Activated naive CD8-positive, alpha-beta T cell treated with anti-CD3 and anti-CD28 coated beads, Interleukin-2, amount 10 ng/mL, durations not matched to agents 7 days and 5 days (primary cell): ENCODE data around the gene LGR6. TPM values are rescaled to one million over a fixed set of nuclear protein-coding genes. Genes with fewer than 3 reads are reported as not detected.

Experiments
- ATAC-seq: fragments of 150-1000 bp; cut with Tn5 transposase; one replicate; pipeline ENCODE4 v1.10.0; 2021; ENCODE audit warnings: low read depth, moderate library complexity
- POLR2A ChIA-PET: fragments of 350-600 bp; sonication (Branson Sonifier 250); formaldehyde crosslinking; loops from one replicate; lab custom pipeline; 2021; ENCODE audit warnings: antibody characterized with exemption; lab: Charles Lee
- DNase-seq: peaks from one replicate; pipeline ENCODE4 v3.0.0; 2021
- H3K27ac Mint-ChIP-seq: one replicate; pipeline ENCODE4 v1.8.0; 2022; ENCODE audit warnings: mild to moderate bottlenecking, mixed read lengths
- H3K27me3 Mint-ChIP-seq: one replicate; pipeline ENCODE4 v1.8.0; 2022; ENCODE audit warnings: mild to moderate bottlenecking, moderate library complexity, mixed read lengths
- H3K36me3 Mint-ChIP-seq: one replicate; pipeline ENCODE4 v1.8.0; 2021; ENCODE audit warnings: mild to moderate bottlenecking, mixed read lengths
- H3K4me1 Mint-ChIP-seq: one replicate; pipeline ENCODE4 v1.8.0; 2021; ENCODE audit warnings: mixed read lengths
- H3K4me3 Mint-ChIP-seq: one replicate; pipeline ENCODE4 v1.8.0; 2022; ENCODE audit warnings: mild to moderate bottlenecking, moderate library complexity, mixed read lengths
- H3K9me3 Mint-ChIP-seq: one replicate; pipeline ENCODE4 v1.8.0; 2021; ENCODE audit warnings: mixed read lengths
- total RNA-seq, 2 experiments: library from RNA; stranded (reverse); gene quantifications; one replicate each; pipeline ENCODE4 v1.2.3, GENCODE V29; 2021

Gene LGR6
- total RNA-seq, 2 experiments from 2014 or later = 2.7 to 5.2 TPM

DNA sequence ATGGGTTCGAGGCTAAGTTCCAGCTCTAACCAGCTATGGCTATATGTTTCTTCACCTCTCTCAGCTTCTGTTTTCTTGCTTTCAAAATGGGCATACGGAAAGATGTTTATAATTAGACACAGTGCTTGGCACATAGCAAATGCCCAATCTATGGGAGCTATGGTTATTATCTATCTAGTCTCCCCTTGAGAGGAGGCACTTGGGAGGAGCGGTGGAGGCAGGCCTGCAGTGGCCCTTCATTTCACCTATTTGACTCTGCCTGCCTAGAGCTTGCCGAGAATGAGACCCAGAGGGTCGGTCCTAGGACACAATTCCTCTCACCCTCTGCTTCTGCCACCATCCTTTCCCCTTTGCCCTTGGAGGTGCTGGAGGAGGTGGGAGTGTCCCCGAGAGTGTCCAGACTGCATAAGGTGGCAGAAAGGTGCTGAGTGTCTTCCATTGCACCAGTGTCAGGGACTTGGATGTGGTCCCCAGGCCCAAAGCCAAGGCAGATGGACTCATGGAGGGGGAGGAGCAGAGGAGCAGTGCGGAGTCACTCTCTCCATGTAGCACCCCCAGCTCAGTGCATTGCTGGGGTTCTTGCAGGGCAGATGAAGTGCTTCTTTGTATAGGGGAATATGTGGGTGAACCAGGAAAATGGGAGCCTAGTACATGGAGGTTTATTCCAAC, 9.0 kb downstream of the LGR6 start:
- DNase-seq (no peak), ATAC-seq (no peak)
- peaks cover 7% of the 10 kb centered on the region for H3K27me3 Mint-ChIP-seq
- no peaks in the 10 kb centered on the region for H3K36me3 Mint-ChIP-seq
- H3K4me3 Mint-ChIP-seq = no peak overlapping the region
- POLR2A ChIA-PET = no interaction called here
- no peak overlapping the region for H3K27ac Mint-ChIP-seq
- no peaks in the 10 kb centered on the region for H3K9me3 Mint-ChIP-seq
- peaks cover 24% of the 10 kb centered on the region for H3K4me1 Mint-ChIP-seq

DNA sequence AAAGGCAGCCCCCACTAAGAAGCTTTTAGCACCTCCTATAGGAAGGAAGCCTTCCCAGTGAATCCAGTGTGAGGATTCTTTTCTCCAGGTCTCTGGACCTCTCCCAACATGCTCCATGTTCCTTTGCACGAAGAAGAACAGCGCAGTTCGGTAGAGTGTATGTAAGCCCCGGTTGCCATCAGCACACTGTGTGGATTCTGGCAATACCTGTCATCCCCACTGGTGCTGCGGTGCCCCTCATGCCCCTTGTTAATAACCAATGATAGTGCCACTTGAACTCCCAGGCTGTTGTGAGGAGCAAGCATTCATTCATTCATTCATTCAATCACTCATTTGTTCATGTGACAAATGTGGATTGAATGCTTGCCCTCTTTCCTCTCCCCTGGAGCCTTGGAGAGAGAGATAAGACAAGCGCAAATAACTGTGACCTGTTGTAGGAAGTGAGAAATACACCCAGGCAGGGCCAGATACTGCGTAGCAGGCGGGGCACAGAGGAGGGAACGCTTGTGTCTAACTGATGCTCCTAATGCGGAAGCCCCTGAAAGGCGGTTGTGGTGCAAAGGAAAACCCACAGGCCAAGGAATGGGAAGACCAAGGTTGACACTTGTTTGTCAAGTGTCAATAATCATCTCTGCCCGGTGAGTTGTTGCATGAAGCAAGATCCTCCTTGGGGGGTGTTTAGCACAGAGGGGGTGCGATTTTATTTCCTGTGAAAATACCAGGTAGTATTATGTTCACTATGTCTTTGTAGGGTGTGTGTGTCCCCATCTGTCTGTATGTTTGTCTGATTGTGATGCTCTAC, 9.8 kb downstream of the LGR6 start:
- H3K9me3 Mint-ChIP-seq = no peaks in the 10 kb centered on the region
- DNase-seq (no peak), ATAC-seq (peak; percentile 65)
- POLR2A ChIA-PET = no interaction called here
- peaks cover 4% of the 10 kb centered on the region for H3K27me3 Mint-ChIP-seq
- no peak overlapping the region for H3K27ac Mint-ChIP-seq
- H3K4me1 Mint-ChIP-seq = peaks cover 17% of the 10 kb centered on the region
- no peak overlapping the region for H3K4me3 Mint-ChIP-seq
- no peaks in the 10 kb centered on the region for H3K36me3 Mint-ChIP-seq

DNA sequence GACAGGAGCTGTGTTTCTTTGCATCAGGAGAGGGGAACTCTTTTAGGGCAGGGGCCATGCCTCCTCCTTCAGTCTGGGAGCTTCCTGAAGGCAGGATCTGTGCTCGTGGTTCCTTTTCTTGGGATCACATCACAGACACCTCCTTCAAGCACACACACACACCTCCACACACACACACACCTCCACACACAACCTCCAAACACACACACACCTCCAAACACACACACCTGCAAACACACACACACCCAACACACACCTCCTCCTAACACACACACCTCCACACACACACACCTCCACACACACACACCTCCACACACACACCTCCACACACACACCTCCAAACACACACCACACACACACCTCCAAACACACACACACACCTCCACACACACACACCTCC, 10.5 kb downstream of the LGR6 start:
- H3K4me3 Mint-ChIP-seq = no peak overlapping the region
- DNase-seq (no peak), ATAC-seq (no peak)
- no peak overlapping the region for H3K27ac Mint-ChIP-seq
- peaks cover 12% of the 10 kb centered on the region for H3K4me1 Mint-ChIP-seq
- H3K36me3 Mint-ChIP-seq = no peaks in the 10 kb centered on the region
- no peaks in the 10 kb centered on the region for H3K9me3 Mint-ChIP-seq
- POLR2A ChIA-PET = no interaction called here
- H3K27me3 Mint-ChIP-seq = peaks cover 2% of the 10 kb centered on the region

DNA sequence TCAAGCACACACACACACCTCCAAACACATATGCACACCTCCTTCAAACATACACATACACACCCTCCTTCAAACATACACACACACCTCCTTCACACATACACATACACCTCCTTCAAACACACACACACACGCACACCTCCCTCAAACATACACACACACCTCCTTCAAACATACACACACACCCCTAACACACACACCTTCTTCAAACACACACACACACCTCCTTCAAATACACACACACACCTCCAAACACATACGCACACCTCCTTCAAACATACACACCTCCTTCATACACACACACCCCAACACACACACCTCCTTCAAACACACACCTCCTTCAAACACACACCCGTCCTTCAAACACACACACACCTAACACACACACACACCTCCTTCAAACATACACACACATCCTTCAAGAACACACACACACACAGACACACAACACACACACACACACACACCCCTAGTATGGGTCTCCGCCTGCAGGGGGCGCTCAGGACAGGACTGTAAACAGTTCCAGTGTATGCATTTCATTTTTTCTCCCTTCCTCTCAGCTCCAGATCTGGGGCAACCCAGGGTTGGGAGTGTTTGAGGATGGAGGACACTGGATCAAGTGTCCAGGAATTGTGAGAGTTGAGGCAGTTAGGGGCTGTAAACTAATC, 12.1 kb downstream of the LGR6 start:
- H3K27me3 Mint-ChIP-seq = peaks cover 5% of the 10 kb centered on the region
- POLR2A ChIA-PET = no interaction called here
- H3K4me1 Mint-ChIP-seq = peaks cover 9% of the 10 kb centered on the region
- no peak overlapping the region for H3K4me3 Mint-ChIP-seq
- no peaks in the 10 kb centered on the region for H3K36me3 Mint-ChIP-seq
- no peaks in the 10 kb centered on the region for H3K9me3 Mint-ChIP-seq
- H3K27ac Mint-ChIP-seq = no peak overlapping the region
- ATAC-seq (no peak), DNase-seq (no peak)

DNA sequence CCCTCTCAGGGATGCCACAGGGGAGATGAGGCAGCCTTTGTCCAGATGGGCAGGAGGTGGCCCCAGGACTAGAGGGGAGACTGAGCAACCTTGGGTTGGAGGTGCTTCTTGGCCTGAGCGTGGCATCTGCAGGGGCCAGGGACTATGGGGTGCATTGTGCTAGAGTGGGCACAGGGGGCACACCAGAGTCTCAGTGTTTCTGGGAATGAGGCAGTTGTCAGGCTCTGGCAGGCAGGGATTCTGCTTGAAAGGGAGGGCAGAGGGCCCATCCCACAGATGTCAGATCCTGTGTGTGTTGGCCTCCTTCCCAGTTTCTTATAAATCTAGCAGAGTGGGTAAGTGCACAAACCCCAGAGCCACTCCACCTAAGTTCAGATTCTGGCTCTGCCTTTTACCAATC, 13.7 kb downstream of the LGR6 start:
- DNase-seq (no peak), ATAC-seq (no peak)
- Mint-ChIP-seq H3K27me3 (peaks cover 7% of the 10 kb centered on the region), H3K36me3 (no peaks in the 10 kb centered on the region), H3K4me1 (no peaks in the 10 kb centered on the region), H3K27ac (no peak overlapping the region), H3K9me3 (no peaks in the 10 kb centered on the region), H3K4me3 (no peak overlapping the region)
- POLR2A ChIA-PET = no interaction called here

DNA sequence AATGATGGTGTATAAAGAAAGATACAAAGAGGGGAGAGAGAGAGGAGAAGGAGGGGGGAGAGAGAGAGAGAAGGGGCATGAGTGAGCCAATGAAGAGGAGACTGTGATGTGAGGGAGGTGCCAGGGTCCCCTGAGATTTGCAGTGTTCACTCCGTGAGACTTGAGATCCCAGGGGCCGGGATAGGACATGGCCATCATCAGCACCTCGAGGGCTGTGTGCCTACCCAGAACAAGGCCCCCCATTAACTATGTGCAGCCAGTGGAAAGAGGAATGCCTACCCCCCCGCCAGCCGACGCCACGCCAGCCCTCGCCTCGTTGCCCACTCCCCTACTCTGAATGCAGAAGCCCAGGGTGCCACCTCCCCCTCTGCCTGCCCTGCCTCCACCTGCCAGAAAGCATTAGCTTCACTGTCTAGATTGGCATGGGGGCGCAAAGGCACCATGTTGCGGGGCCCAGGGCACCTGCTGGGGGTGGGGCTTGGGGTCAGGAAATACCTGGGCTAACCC, 14.8 kb downstream of the LGR6 start:
- H3K27me3 Mint-ChIP-seq = peaks cover 18% of the 10 kb centered on the region
- POLR2A ChIA-PET = no interaction called here
- H3K4me3 Mint-ChIP-seq = no peak overlapping the region
- ATAC-seq (no peak), DNase-seq (no peak)
- no peak overlapping the region for H3K27ac Mint-ChIP-seq
- no peaks in the 10 kb centered on the region for H3K36me3 Mint-ChIP-seq
- no peaks in the 10 kb centered on the region for H3K9me3 Mint-ChIP-seq
- H3K4me1 Mint-ChIP-seq = no peaks in the 10 kb centered on the region

DNA sequence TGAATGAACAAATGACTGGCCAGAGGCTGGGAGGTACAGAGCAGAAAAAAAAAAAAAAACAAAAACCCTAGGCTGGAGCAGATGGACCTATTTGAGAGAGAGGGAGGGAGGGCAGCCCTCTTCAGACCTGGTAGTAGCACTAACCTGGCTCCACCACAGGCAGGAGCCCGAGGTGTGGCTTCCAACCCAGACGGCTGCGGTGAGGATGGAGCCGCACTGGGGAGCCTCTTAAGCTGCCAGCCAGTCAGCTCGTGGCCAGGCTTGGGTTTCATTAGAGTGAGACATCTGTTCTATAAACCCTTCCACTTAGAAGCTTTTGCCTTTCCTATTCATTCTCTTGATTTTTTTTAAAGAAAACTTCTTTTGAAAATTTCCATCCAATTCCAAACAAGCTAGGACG, 16.8 kb downstream of the LGR6 start:
- POLR2A ChIA-PET = no interaction called here
- no peak overlapping the region for H3K27ac Mint-ChIP-seq

DNA sequence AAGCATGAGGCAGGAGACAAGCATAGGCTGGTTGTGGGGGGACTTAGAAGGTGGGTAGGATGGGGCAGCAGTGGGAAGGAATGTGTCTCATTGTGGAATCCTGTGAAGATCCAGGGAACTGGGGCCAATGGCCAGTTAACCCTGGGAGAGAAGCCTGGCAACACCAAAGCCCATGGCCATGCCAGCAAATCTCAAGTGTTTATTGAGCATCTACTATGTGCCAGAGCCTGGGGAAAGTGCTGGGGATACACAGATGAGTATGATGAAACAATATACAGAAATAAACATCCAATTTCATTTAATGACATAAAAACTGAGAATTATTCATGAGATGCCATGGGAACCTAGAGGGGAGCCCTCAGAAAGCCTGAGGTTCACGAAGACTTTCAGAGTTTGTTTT, 17.4 kb downstream of the LGR6 start:
- POLR2A ChIA-PET = no interaction called here
- no peaks in the 10 kb centered on the region for H3K9me3 Mint-ChIP-seq
- no peak for ATAC-seq

More for the DNA sequence above, 16.8 kb downstream of the LGR6 start:
- no peak for DNase-seq
- Mint-ChIP-seq H3K4me1 (peaks cover 6% of the 10 kb centered on the region), H3K9me3 (no peaks in the 10 kb centered on the region), H3K4me3 (no peak overlapping the region), H3K36me3 (no peaks in the 10 kb centered on the region), H3K27me3 (peaks cover 36% of the 10 kb centered on the region)
- ATAC-seq = peak; percentile 69

DNA sequence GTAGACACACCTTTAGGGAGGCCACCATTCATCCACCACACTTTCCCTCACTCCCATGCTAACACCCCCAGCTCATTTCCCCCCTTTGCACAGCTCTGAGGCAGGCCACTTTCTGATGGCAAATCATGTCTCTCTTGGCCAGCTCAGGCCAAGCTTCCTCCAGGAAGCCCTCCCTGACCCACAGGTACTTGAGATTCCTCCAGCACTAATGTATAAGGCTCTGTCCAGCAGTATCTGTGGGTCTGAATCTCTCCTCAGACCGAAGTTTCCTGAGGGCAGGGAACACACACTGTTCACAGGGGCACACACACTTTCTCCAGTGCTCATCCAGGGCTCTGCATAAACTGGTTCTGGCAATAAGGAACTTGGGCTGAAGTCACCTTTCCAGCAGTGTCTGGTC, 19.2 kb downstream of the LGR6 start:
- Mint-ChIP-seq H3K4me3 (no peak overlapping the region), H3K36me3 (no peaks in the 10 kb centered on the region), H3K9me3 (no peaks in the 10 kb centered on the region), H3K4me1 (peaks cover 6% of the 10 kb centered on the region), H3K27ac (no peak overlapping the region), H3K27me3 (peaks cover 53% of the 10 kb centered on the region)
- DNase-seq = no peak
- no peak for ATAC-seq
- POLR2A ChIA-PET = interaction anchor here (1.2 kb wide), 1 partner anchor 19 kb away, joined by 3 read pairs; the partner anchor contains the start of gene LGR6

More for the DNA sequence above, 17.4 kb downstream of the LGR6 start:
- Mint-ChIP-seq H3K27me3 (peaks cover 41% of the 10 kb centered on the region), H3K27ac (no peak overlapping the region), H3K4me3 (no peak overlapping the region), H3K4me1 (peaks cover 6% of the 10 kb centered on the region), H3K36me3 (no peaks in the 10 kb centered on the region)
- DNase-seq = no peak

DNA sequence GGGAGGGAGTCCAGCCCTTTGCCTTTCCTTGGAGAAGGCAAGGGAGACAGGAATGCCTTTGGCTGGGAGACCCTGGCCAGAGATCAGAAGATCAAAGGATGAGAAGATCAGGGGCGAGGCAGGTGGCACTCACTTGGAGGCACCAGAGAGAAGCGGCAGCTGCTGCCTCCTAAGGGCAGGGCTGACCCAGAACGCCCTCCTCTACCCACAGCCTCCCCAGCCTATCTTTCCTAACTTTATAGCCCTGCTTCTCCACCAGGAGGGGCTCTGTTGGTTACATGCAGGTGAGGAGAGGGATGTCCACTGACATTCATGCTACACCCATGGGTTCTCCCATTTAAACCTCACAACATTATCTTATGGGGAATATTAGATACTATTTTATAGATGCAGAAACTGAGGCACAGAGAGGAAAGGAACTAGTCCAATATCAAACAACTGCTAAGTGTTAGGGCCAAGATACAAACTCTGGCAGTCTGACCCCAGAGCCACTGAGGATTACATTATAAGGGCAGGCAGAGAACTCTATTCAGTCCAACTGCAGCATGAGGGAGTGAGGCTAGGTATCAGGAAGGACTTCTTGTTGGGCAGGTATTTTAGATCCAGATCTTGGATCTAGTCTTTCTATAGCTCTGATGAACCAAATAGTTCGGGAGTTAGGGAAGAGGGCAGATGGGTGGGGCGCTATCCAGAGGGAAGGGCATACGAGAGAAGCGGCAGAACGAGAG, 19.9 kb downstream of the LGR6 start:
- POLR2A ChIA-PET = interaction anchor here (0.6 to 1.2 kb wide), 2 partner anchors 20 to 100 kb away, joined by 3 read pairs; partner anchors contain the start of gene LGR6
- H3K4me3 Mint-ChIP-seq = peak overlapping the region; percentile 56

DNA sequence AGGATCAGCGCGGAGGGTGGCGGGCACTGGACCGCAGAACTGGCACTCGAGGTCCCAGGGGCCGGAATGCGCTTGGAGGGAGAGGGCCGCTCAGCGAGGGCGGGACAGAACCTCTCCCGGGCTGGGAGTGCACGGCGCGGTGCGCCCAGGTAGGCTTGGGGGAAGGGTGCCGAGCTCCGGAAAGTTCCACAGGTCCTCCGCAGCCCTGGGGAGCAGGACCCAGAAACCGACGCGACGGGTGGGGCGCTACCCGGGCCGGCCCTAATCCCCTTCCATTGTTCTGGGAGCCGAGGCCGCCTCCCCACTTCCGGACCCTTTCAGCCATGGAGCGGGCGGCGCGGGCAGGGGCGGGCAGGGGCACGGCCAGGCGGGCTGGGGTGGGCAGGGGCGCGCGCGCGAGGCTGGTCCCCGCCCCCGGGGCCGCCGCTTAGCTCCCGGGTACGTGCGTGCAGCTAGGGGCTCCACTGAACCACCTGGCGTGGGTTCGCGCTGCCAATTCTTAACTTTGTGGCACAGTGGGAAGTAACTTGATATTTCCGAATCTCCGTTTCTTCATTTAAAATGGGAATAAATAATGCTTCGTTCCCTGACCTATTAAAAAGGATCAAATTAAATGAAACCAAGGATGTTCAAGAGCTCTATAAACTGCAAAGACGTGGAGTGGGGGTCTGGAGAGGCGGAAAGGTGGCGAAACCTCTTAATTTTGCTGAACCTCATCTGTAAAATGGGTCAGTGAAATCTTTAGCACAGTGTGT, 20.7 kb downstream of the LGR6 start:
- DNase-seq (no peak), ATAC-seq (peak; percentile 31)
- Mint-ChIP-seq H3K9me3 (no peaks in the 10 kb centered on the region), H3K36me3 (no peaks in the 10 kb centered on the region), H3K27ac (no peak overlapping the region), H3K4me3 (peak overlapping the region; percentile 56), H3K4me1 (peaks cover 6% of the 10 kb centered on the region), H3K27me3 (peaks cover 60% of the 10 kb centered on the region)
- POLR2A ChIA-PET = no interaction called here

More for the DNA sequence above, 19.9 kb downstream of the LGR6 start:
- no peaks in the 10 kb centered on the region for H3K36me3 Mint-ChIP-seq
- ATAC-seq (no peak), DNase-seq (no peak)
- H3K9me3 Mint-ChIP-seq = no peaks in the 10 kb centered on the region
- H3K27me3 Mint-ChIP-seq = peaks cover 56% of the 10 kb centered on the region
- no peak overlapping the region for H3K27ac Mint-ChIP-seq
- peaks cover 6% of the 10 kb centered on the region for H3K4me1 Mint-ChIP-seq

DNA sequence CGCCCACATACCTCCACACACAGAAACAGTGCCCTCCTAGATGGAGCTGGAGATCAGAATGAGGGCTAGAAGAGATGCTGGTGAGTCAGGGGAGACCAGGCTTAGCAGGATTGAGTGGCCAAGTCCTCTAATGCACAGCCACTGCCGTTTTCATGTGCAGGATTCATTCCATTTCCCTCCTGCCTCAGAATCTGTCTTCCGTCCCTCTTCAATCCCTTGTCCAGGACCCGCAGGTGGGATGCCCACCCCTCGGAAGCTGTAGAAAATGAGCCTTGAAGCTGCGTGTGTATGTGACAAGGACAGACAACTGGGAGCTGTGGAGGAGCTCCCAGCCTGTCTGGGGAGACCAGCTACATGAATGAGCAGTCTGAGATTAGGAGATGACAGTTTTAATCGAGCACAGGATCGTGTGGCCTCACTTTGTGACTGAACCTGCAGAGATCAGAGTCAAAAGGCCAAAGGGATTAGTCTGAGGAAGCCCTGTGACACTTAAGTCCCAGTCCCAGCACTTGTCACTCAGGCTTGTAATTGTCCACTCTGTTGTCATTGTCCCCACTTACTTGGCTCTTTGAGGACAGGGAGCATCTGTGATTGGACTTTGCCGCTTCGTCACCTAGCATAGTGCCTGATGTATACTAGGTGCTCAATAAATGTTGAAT, 22.0 kb downstream of the LGR6 start:
- H3K4me1 Mint-ChIP-seq = peaks cover 6% of the 10 kb centered on the region
- POLR2A ChIA-PET = no interaction called here
- no peak for DNase-seq
- H3K36me3 Mint-ChIP-seq = no peaks in the 10 kb centered on the region
- H3K27me3 Mint-ChIP-seq = peaks cover 58% of the 10 kb centered on the region
- no peak overlapping the region for H3K4me3 Mint-ChIP-seq
- no peak for ATAC-seq
- H3K27ac Mint-ChIP-seq = no peak overlapping the region
- no peaks in the 10 kb centered on the region for H3K9me3 Mint-ChIP-seq
